ENCODE results near the gene UBE2F.

- TF ChIP-seq CTCF (IDR thresholded peaks at IDR 0.05; ENCODE audit: low read depth, low read length) (no peak), EZH2phosphoT487 (IDR thresholded peaks at IDR 0.05; ENCODE audit: low read depth) (no peak)
Observed at GRCh38 chr2:238016526-238016925, 49.7 kb downstream of the UBE2F start.
